ENCODE data around the gene IBA57. TPM values are rescaled to one million over a fixed set of nuclear protein-coding genes. Genes with fewer than 3 reads are reported as not detected.

The IBA57 gene
- total and polyA plus RNA-seq, 2 of the 8 experiments (the other 6 are each of a cell fraction or from before 2014, with no cell fraction given): 2.6 to 5.9 TPM

DNA sequence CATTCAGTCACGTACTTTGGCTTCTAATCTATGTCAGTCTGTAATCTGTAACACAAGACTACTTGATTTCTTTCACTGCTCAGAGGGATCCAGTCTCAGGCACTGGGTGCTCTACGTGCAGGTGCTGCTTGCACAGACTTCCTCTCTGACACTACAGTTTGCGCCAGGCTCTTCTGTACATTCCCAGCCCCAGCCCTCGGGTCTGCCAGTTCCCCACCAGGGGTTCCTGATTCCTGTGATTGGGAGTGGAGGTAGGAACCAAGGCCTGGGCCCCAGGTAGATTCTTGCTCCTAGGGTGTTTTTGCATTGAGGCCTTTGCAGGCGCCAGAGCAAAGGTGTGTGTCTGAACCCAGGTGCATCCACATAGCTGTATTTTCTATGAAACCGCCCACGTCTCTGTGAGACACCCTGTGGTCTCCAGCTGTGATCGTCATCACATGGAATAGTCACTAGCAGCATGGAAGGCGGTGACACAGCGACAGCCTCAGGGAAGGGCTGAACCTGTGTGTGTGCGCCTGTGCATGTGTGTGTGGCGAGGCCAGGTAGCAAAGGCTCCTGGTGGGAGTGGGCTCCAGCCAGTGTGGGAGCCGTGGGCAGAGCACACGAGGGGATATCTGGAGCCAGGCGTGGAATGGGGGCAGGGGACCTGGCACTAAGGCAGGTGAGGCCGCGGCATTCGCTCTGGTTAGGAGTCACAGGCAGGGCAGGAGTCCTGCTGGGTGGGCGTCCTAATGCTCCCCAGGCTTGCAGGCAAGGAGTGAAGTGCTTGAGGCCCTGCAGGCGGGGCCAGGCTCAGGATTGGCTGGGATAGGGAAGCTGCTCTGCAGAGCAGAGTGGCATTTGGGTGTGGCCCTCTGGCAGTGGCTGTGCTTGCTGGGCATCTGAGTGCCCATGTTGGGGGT lies 10.7 kb upstream of the IBA57 start (continued):
- no peak for TF ChIP-seq BRCA1 (IDR thresholded peaks at IDR 0.05; ENCODE audit: low read depth, low read length)
